ENCODE measurements around the gene ARAP1. TPM values are rescaled to one million over a fixed set of nuclear protein-coding genes. Genes with fewer than 3 reads are reported as not detected.

ARAP1 gene
- total RNA-seq, 1 experiment from 2014 or later, result 151 TPM

DNA sequence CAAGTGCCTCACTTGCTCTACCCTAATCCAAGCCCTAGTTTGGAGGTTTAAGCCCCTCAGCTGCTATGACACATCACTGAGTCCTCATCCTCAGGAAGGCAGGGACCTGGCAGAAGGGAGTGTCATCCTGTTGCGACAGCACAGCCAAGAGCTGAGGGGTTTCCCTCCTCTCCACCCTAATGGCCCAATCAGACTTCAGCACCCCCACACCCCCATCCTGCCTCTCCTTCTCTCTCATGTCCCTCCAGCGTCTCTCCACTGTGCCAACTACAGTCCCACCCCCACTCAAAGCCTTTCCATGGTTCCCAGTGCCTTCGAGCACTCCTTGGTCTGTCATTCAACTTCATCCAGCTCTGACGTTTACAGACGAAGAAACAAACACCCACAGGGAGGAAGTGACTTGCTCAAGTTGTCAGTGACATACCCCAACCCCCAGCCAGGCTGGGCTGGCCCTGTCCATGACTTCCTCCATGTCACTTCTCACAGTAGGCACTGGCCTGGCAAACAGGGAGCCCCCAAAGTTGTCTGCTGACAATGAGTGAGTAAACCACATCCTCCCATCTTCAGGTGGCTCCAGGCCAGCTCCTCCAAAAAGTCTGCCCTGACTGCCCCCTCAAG, 15.6 kb downstream of the ARAP1 start:
- Histone ChIP-seq H4K20me1 (ENCODE audit: insufficient read depth) (no peaks in the 10 kb centered on the region), H3K27me3 (ENCODE audit: insufficient read depth, low read depth) (no peaks in the 10 kb centered on the region), H3F3A (ENCODE audit: insufficient read depth, low read depth) (peaks cover 49% of the 10 kb centered on the region), H2AFZ (no peak overlapping the region), H3K9me2 (ENCODE audit: insufficient read depth) (no peaks in the 10 kb centered on the region), H3K79me2 (ENCODE audit: low read depth) (peaks cover 65% of the 10 kb centered on the region), H3K4me2 (peak overlapping the region; percentile 63), H3K4me1 (replicated peaks; ENCODE audit: insufficient read depth) (peaks cover 67% of the 10 kb centered on the region), H3K9me3 (ENCODE audit: insufficient read depth, low read depth) (no peaks in the 10 kb centered on the region), H3K4me3 (no peak overlapping the region), H3K36me3 (ENCODE audit: low read depth) (0 out of 2 replicates have a peak, but pooled peaks cover 1% of the 10 kb centered on the region), H3K27ac (peak overlapping the region; percentile 91)
- POLR2A ChIA-PET (ENCODE audit: unreplicated experiment), result no interaction called here
- no peak for TF ChIP-seq EZH2 (IDR thresholded peaks at IDR 0.05; ENCODE audit: low read depth)
- TF ChIP-seq, protein P1, sequence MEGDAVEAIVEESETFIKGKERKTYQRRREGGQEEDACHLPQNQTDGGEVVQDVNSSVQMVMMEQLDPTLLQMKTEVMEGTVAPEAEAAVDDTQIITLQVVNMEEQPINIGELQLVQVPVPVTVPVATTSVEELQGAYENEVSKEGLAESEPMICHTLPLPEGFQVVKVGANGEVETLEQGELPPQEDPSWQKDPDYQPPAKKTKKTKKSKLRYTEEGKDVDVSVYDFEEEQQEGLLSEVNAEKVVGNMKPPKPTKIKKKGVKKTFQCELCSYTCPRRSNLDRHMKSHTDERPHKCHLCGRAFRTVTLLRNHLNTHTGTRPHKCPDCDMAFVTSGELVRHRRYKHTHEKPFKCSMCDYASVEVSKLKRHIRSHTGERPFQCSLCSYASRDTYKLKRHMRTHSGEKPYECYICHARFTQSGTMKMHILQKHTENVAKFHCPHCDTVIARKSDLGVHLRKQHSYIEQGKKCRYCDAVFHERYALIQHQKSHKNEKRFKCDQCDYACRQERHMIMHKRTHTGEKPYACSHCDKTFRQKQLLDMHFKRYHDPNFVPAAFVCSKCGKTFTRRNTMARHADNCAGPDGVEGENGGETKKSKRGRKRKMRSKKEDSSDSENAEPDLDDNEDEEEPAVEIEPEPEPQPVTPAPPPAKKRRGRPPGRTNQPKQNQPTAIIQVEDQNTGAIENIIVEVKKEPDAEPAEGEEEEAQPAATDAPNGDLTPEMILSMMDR (conservative IDR thresholded peaks at IDR 0.05), result no peak
- intact Hi-C loops (cut with micrococcal nuclease; ENCODE audit: unreplicated experiment), result no loop called here
- CTCF ChIA-PET, result interaction anchor here (0.6 to 0.9 kb wide), 3 partner anchors 76 to 876 kb away, joined by 3 to 4 read pairs (median 3); no protein-coding TSS in a partner anchor
- DNase-seq, result peak; percentile 36 to 81
- no TSS peak for BruUV-seq (replicated peaks)

DNA sequence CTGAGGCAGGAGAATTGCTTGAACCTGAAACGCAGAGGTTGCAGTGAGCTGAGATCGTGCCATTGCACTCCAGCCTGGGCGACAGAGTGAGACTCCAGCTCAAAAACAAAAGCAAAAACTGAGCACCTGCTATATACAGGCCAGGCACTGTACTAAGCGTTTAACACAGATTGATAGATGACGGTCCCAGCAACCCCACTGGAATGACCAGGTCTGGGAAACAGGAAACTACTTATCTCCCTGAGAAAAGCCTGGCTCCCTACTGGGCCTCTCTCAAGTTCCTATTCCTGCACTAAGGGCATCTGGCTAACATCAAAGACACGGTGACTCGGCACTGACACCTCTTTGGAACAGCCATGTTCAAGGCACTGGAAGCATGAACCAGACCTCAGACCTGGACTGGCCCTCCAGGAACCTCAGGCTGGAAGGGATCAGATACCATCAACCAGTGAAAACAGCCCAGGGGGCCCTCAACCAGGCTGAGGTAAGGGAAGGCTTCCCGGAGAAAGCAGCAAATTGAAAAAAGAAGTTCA, 16.6 kb downstream of the ARAP1 start:
- Histone ChIP-seq H3K27ac (peak overlapping the region; percentile 91), H3K4me1 (replicated peaks; ENCODE audit: insufficient read depth) (peaks cover 57% of the 10 kb centered on the region), H3K9me3 (ENCODE audit: insufficient read depth, low read depth) (no peaks in the 10 kb centered on the region), H3K36me3 (ENCODE audit: low read depth) (0 out of 2 replicates have a peak, but pooled peaks cover 6% of the 10 kb centered on the region), H3K27me3 (ENCODE audit: insufficient read depth, low read depth) (no peaks in the 10 kb centered on the region), H3K4me3 (no peak overlapping the region), H3K9me2 (ENCODE audit: insufficient read depth) (no peaks in the 10 kb centered on the region), H3K79me2 (ENCODE audit: low read depth) (peaks cover 59% of the 10 kb centered on the region), H4K20me1 (ENCODE audit: insufficient read depth) (no peaks in the 10 kb centered on the region), H3K4me2 (peak overlapping the region; percentile 63), H3F3A (ENCODE audit: insufficient read depth, low read depth) (peaks cover 45% of the 10 kb centered on the region), H2AFZ (no peak overlapping the region)
- ChIA-PET CTCF (interaction anchor here (0.5 to 0.9 kb wide), 3 partner anchors 11 to 77 kb away, joined by 3 read pairs; no protein-coding TSS in a partner anchor), POLR2A (ENCODE audit: unreplicated experiment) (interaction anchor here (0.5 kb wide), 1 partner anchor 35 kb away, joined by 6 read pairs; no protein-coding TSS in a partner anchor)
- intact Hi-C loops (cut with micrococcal nuclease; ENCODE audit: unreplicated experiment), result no loop called here
- TF ChIP-seq, protein P1 (conservative IDR thresholded peaks at IDR 0.05), result no peak
- no peak for TF ChIP-seq EZH2 (IDR thresholded peaks at IDR 0.05; ENCODE audit: low read depth)
- BruUV-seq (replicated peaks), result no TSS peak
- DNase-seq, result peak; percentile 45 to 78

DNA sequence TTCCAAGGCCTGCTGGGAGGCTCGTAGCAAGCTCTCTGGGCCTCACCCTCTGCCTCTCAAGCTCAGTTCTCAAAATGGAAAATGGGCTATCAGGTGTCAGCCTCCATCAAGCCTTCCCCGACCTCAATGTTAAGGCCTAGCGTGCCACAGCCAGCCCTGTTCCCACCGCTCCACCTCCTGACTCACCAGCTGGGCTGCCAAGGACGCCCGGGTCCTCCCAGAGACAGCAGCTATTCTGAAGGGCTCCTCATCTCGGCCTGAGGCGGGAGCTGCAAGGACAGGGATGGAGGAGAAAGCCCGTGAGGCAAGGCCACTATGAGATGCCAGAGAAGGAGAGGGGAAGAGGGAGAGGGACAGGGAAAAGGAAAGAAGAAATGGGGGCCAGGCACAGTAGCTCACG, 19.9 kb downstream of the ARAP1 start:
- Histone ChIP-seq H3K9me3 (ENCODE audit: insufficient read depth, low read depth) (no peaks in the 10 kb centered on the region), H3K9me2 (ENCODE audit: insufficient read depth) (no peaks in the 10 kb centered on the region), H3K4me1 (replicated peaks; ENCODE audit: insufficient read depth) (peaks cover 25% of the 10 kb centered on the region), H3K4me2 (no peak overlapping the region), H3K36me3 (ENCODE audit: low read depth) (0 out of 2 replicates have a peak, but pooled peaks cover 7% of the 10 kb centered on the region), H2AFZ (no peak overlapping the region), H3K27me3 (ENCODE audit: insufficient read depth, low read depth) (no peaks in the 10 kb centered on the region), H3K27ac (no peak overlapping the region), H3K4me3 (no peak overlapping the region), H3F3A (ENCODE audit: insufficient read depth, low read depth) (peaks cover 33% of the 10 kb centered on the region), H3K79me2 (ENCODE audit: low read depth) (peaks cover 29% of the 10 kb centered on the region; the same call in 1 of the 2 replicates), H4K20me1 (ENCODE audit: insufficient read depth) (no peaks in the 10 kb centered on the region)
- ChIA-PET CTCF (interaction anchor here (0.6 kb wide), 2 partner anchors 75 to 143 kb away, joined by 3 to 4 read pairs; no protein-coding TSS in a partner anchor), POLR2A (ENCODE audit: unreplicated experiment) (no interaction called here)
- no peak for DNase-seq
- intact Hi-C loops (cut with micrococcal nuclease; ENCODE audit: unreplicated experiment), result no loop called here
- no TSS peak for BruUV-seq (replicated peaks)
- TF ChIP-seq EZH2 (IDR thresholded peaks at IDR 0.05; ENCODE audit: low read depth), result no peak
- TF ChIP-seq, protein P1 (conservative IDR thresholded peaks at IDR 0.05), result no peak
